NCI-H2196 (cell line): Measurements from ENCODE around the gene RNGTT.
"Not testable (repeated sequence)": the region's sequence is repeated elsewhere in the genome, so short reads cannot be mapped to it uniquely, and the experiment has no call there.

Experiments
- DNase-seq: peaks from one replicate; lab custom pipeline; 2025; ENCODE audit not compliant: unreplicated experiment; lab: John Stamatoyannopoulos, UW

The RNGTT gene

GRCh38 chr6:88741071-88741470 lies 222.3 kb downstream of the RNGTT start:
- DNase-seq: no peak

- no peak for DNase-seq
Measured at GRCh38 chr6:88734544-88734943, 228.9 kb downstream of the RNGTT start.

DNA sequence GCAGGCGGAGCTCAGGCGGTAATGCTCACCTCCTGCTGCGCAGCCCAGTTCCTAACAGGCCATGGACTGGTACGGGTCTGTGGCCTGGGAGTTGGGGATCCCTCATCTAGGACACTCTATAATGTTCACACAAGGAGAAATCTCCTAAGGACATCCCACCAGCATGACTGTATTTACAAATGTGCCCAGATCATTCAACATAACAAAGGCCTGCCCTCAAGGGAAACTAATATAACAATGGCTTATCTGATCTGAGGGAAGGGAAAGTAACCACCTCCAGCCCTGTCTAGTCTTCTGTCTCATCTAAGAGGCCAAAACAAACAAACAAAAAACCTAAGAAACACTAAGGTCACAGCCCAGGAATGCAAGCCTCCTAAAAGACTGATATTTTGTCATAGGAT lies 232.8 kb downstream of the RNGTT start:
- DNase-seq: no peak

GRCh38 chr6:88728756-88729155 lies 234.7 kb downstream of the RNGTT start:
- DNase-seq: no peak

- DNase-seq: not testable (repeated sequence)
Measured at GRCh38 chr6:88726409-88726808, 237.0 kb downstream of the RNGTT start.

- DNase-seq: no peak
Measured at GRCh38 chr6:88725111-88725975, 238.1 kb downstream of the RNGTT start.

- DNase-seq: no peak
Measured at GRCh38 chr6:88722686-88723085, 240.7 kb downstream of the RNGTT start.

- not testable (repeated sequence) for DNase-seq
Measured at GRCh38 chr6:88716399-88716798, 247.0 kb downstream of the RNGTT start.

- DNase-seq: no peak
Measured at GRCh38 chr6:88712243-88712936, 251.0 kb downstream of the RNGTT start.

GRCh38 chr6:88709819-88710246 lies 253.6 kb downstream of the RNGTT start:
- DNase-seq: no peak

DNA sequence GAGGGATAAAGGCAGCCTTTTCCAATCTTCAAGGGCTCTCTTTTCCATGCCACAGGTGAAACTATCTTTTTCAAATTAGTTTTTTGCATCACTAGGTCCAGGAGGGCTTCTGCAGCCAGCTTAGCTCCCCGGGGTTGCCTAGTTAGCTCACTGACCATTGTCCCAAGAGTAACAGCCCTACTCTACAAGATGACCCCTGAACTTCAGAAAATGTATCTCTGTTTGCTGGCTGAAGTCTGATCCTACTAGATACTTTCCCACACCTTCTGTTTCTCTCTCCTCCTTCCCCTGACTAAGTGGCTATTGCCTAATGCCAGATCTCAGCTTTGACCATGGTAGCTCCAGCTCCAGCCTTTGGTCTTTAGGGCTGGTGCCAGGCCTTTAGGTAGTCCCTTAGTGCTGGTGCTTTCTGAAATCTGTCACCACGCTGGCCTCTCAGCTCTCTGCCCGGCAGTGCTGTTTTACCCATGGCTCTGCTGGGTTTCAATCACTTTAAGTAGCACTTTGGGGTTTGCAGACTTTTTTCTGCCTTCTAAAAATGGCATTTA lies 255.1 kb downstream of the RNGTT start:
- no peak for DNase-seq

GRCh38 chr6:88705601-88706000 lies 257.8 kb downstream of the RNGTT start:
- no peak for DNase-seq

GRCh38 chr6:88704980-88705379 lies 258.4 kb downstream of the RNGTT start:
- no peak for DNase-seq

DNA sequence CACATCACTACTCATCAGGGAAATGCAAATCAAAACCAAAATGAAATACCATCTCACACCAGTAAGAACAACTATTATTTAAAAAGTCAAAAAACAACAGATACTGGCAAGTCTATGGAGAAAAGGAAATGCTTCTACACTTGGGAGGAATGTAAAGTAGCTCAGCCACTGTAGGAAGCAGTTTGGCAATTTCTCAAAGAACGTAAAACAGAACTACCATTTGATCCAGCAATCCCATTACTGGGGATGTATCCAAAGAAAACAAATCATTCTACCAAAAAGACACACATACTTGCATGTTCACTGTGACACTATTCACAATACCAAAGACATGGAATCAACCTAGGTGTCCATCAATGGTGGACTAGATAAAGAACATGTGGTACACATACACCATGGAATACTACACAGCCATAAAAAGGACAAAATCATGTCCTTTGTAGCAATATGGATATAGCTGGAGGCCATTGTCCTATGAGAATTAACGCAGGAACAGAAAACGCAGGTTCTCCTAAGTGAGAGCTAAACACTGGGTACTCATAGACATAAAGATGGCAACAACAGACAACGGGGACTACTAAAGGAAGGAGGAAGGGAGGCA lies 260.4 kb downstream of the RNGTT start:
- no peak for DNase-seq

- no peak for DNase-seq
Measured at GRCh38 chr6:88698661-88699060, 264.8 kb downstream of the RNGTT start.

DNA sequence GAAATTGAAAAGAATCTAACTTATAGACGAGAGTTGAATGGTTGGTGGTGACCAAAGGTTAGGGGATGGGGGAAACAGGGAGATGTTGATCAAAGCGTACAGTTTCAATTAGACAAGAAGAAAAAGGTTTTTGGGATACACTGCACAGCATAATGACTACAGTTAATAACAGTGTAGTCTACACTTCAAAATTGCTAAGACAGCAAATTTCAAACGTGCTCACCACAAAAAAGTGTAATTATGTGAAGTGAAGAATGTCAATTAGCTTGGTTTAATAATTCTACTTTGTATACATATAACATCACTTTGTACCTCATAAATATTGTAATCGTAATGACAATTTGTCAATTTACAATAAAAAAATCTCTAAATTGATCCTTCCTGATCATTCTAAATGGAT lies 267.5 kb downstream of the RNGTT start:
- DNase-seq: no peak

- DNase-seq: no peak
Measured at GRCh38 chr6:88683734-88684133, 279.7 kb downstream of the RNGTT start.

DNA sequence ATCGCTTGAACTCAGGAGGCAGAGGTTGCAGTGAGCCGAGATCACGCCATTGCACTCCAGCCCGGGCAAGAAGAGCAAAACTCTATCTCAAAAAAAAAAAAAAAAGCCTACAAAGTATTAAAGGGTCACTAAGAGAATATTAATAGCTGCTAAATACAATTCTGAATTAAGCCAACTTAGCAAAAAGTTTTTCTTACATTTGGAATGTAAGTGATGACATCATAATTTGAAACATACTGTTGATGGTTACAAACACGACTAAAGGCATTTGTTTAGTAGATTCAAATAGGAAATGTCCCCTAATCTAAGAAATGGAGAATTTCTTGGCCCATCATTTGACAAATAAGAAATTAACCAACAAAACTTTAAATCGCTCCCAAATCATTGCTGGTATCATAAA lies 282.8 kb downstream of the RNGTT start:
- DNase-seq: no peak

GRCh38 chr6:88679841-88680240 lies 283.6 kb downstream of the RNGTT start:
- DNase-seq: no peak

- no peak for DNase-seq
Measured at GRCh38 chr6:88677356-88677755, 286.1 kb downstream of the RNGTT start.

GRCh38 chr6:88671624-88672023 lies 291.8 kb downstream of the RNGTT start:
- no peak for DNase-seq

GRCh38 chr6:88670369-88670768 lies 293.0 kb downstream of the RNGTT start:
- DNase-seq: no peak
